ENCODE measurements around the gene ADM2. TPM values are rescaled to one million over a fixed set of nuclear protein-coding genes. Genes with fewer than 3 reads are reported as not detected.

Gene ADM2
- total and polyA plus RNA-seq, 2 of the 13 experiments (the other 11 are each of a cell fraction or from before 2014, with no cell fraction given) = 1.2 to 3.0 TPM

- TF ChIP-seq GMEB2 (CRISPR knock-in tag; IDR thresholded peaks at IDR 0.05; ENCODE audit: low read depth) (no peak), ZNF564 (CRISPR knock-in tag; IDR thresholded peaks at IDR 0.05) (no peak), GABPB1 (CRISPR knock-in tag; IDR thresholded peaks at IDR 0.05) (peak; percentile 88), RXRA (CRISPR knock-in tag; IDR thresholded peaks at IDR 0.05) (0 out of 2 replicates have a peak, but pooled peaks have one; percentile 4), MIXL1 (CRISPR knock-in tag; IDR thresholded peaks at IDR 0.05) (no peak), SAP130 (CRISPR knock-in tag; IDR thresholded peaks at IDR 0.05; ENCODE audit: low read depth) (0 out of 2 replicates have a peak, but pooled peaks have one; percentile 24), TBP (CRISPR knock-in tag; IDR thresholded peaks at IDR 0.05) (no peak), GLMP (CRISPR knock-in tag; IDR thresholded peaks at IDR 0.05; ENCODE audit: borderline replicate concordance) (no peak), ERF (CRISPR knock-in tag; IDR thresholded peaks at IDR 0.05) (peak; percentile 49; the same call in 1 of the 2 replicates), NR2C2 (CRISPR knock-in tag; IDR thresholded peaks at IDR 0.05; ENCODE audit: borderline replicate concordance) (peak; percentile 94), ZKSCAN8 (CRISPR knock-in tag; IDR thresholded peaks at IDR 0.05; ENCODE audit: borderline replicate concordance) (no peak), MAZ (IDR thresholded peaks at IDR 0.05; ENCODE audit: borderline replicate concordance, low read depth, low read length) (no peak), MAZ (CRISPR knock-in tag; IDR thresholded peaks at IDR 0.05; ENCODE audit: low read depth) (peak; percentile 47; the same call in 1 of the 2 replicates), AHR (CRISPR knock-in tag; IDR thresholded peaks at IDR 0.05) (no peak), ATRX (CRISPR knock-in tag; IDR thresholded peaks at IDR 0.05; ENCODE audit: borderline replicate concordance) (no peak), ZNF232 (CRISPR knock-in tag; IDR thresholded peaks at IDR 0.05; ENCODE audit: borderline replicate concordance) (no peak), HNRNPL (IDR thresholded peaks at IDR 0.05; ENCODE audit: low read depth, low read length) (0 out of 2 replicates have a peak, but pooled peaks have one; percentile 30)
- TF ChIP-seq, protein P1, sequence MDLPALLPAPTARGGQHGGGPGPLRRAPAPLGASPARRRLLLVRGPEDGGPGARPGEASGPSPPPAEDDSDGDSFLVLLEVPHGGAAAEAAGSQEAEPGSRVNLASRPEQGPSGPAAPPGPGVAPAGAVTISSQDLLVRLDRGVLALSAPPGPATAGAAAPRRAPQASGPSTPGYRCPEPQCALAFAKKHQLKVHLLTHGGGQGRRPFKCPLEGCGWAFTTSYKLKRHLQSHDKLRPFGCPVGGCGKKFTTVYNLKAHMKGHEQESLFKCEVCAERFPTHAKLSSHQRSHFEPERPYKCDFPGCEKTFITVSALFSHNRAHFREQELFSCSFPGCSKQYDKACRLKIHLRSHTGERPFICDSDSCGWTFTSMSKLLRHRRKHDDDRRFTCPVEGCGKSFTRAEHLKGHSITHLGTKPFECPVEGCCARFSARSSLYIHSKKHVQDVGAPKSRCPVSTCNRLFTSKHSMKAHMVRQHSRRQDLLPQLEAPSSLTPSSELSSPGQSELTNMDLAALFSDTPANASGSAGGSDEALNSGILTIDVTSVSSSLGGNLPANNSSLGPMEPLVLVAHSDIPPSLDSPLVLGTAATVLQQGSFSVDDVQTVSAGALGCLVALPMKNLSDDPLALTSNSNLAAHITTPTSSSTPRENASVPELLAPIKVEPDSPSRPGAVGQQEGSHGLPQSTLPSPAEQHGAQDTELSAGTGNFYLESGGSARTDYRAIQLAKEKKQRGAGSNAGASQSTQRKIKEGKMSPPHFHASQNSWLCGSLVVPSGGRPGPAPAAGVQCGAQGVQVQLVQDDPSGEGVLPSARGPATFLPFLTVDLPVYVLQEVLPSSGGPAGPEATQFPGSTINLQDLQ (CRISPR knock-in tag; IDR thresholded peaks at IDR 0.05) = no peak
- TF ChIP-seq, protein P2, sequence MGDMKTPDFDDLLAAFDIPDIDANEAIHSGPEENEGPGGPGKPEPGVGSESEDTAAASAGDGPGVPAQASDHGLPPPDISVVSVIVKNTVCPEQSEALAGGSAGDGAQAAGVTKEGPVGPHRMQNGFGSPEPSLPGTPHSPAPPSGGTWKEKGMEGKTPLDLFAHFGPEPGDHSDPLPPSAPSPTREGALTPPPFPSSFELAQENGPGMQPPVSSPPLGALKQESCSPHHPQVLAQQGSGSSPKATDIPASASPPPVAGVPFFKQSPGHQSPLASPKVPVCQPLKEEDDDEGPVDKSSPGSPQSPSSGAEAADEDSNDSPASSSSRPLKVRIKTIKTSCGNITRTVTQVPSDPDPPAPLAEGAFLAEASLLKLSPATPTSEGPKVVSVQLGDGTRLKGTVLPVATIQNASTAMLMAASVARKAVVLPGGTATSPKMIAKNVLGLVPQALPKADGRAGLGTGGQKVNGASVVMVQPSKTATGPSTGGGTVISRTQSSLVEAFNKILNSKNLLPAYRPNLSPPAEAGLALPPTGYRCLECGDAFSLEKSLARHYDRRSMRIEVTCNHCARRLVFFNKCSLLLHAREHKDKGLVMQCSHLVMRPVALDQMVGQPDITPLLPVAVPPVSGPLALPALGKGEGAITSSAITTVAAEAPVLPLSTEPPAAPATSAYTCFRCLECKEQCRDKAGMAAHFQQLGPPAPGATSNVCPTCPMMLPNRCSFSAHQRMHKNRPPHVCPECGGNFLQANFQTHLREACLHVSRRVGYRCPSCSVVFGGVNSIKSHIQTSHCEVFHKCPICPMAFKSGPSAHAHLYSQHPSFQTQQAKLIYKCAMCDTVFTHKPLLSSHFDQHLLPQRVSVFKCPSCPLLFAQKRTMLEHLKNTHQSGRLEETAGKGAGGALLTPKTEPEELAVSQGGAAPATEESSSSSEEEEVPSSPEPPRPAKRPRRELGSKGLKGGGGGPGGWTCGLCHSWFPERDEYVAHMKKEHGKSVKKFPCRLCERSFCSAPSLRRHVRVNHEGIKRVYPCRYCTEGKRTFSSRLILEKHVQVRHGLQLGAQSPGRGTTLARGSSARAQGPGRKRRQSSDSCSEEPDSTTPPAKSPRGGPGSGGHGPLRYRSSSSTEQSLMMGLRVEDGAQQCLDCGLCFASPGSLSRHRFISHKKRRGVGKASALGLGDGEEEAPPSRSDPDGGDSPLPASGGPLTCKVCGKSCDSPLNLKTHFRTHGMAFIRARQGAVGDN (CRISPR knock-in tag; IDR thresholded peaks at IDR 0.05) = peak; percentile 87
Measured at GRCh38 chr22:50486561-50487289, 5.4 kb downstream of the ADM2 start, which contains the start of gene MIOX (continued).

All from HepG2 (cell line).